Measurements from ENCODE around the gene SLC6A3. TPM values are rescaled to one million over a fixed set of nuclear protein-coding genes. Genes with fewer than 3 reads are reported as not detected.
A peak's percentile ranks its signal among the peaks of the same experiment; 100 is the strongest.

SLC6A3 gene
- total RNA-seq, 1 donor from 2014 or later = 0.10 TPM

DNA sequence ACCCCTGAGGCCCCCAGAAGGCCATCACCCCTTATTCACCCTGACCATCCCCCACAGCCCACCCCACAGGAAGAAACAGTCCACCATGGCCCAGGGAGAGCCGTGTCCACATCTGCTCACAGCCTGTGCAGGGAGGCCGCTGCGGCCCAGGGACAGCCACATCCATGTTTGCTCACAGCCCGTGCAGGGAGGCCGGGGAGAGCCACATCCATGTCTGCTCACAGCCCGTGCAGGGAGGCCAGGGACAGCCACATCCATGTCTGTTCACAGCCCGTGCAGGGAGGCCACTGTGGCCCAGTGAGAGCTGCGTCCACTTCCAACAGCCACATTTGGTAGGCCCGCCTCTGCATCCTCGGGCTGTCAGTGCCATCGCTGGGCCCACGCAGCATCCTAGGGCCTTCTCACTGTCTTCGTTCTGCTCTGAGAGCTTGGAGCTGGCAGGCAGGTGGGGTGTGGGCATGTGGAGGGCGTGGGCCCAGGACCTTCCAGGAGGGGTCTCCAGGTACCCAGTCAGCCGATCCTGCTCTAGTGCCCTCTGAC is 40.4 kb upstream of the SLC6A3 start:
- no peaks in the 10 kb centered on the region for H3K9me3 Mint-ChIP-seq (ENCODE audit: unreplicated experiment)
- no peak overlapping the region for H3K27ac Mint-ChIP-seq (ENCODE audit: unreplicated experiment)
- peaks cover 4% of the 10 kb centered on the region for H3K4me1 Mint-ChIP-seq (ENCODE audit: unreplicated experiment)
- no peak overlapping the region for H3K4me3 Mint-ChIP-seq (ENCODE audit: unreplicated experiment)
- TF ChIP-seq, protein P1, sequence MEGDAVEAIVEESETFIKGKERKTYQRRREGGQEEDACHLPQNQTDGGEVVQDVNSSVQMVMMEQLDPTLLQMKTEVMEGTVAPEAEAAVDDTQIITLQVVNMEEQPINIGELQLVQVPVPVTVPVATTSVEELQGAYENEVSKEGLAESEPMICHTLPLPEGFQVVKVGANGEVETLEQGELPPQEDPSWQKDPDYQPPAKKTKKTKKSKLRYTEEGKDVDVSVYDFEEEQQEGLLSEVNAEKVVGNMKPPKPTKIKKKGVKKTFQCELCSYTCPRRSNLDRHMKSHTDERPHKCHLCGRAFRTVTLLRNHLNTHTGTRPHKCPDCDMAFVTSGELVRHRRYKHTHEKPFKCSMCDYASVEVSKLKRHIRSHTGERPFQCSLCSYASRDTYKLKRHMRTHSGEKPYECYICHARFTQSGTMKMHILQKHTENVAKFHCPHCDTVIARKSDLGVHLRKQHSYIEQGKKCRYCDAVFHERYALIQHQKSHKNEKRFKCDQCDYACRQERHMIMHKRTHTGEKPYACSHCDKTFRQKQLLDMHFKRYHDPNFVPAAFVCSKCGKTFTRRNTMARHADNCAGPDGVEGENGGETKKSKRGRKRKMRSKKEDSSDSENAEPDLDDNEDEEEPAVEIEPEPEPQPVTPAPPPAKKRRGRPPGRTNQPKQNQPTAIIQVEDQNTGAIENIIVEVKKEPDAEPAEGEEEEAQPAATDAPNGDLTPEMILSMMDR (IDR thresholded peaks at IDR 0.05; ENCODE audit: unreplicated experiment) = no peak
- peaks cover 8% of the 10 kb centered on the region for H3K27me3 Mint-ChIP-seq (ENCODE audit: unreplicated experiment)
- no peak for DNase-seq (ENCODE audit: low spot score)
- H3K36me3 Mint-ChIP-seq (ENCODE audit: low read depth, unreplicated experiment) = peaks cover 27% of the 10 kb centered on the region

- H3K27ac Mint-ChIP-seq (ENCODE audit: unreplicated experiment) = no peak overlapping the region
- H3K4me3 Mint-ChIP-seq (ENCODE audit: unreplicated experiment) = no peak overlapping the region
- no peak for DNase-seq (ENCODE audit: low spot score)
- no peaks in the 10 kb centered on the region for H3K9me3 Mint-ChIP-seq (ENCODE audit: unreplicated experiment)
- peaks cover 4% of the 10 kb centered on the region for H3K4me1 Mint-ChIP-seq (ENCODE audit: unreplicated experiment)
- TF ChIP-seq, protein P1 (IDR thresholded peaks at IDR 0.05; ENCODE audit: unreplicated experiment) = no peak
- H3K27me3 Mint-ChIP-seq (ENCODE audit: unreplicated experiment) = peaks cover 12% of the 10 kb centered on the region
- peaks cover 24% of the 10 kb centered on the region for H3K36me3 Mint-ChIP-seq (ENCODE audit: low read depth, unreplicated experiment)
Observed at GRCh38 chr5:1484730-1485578, 39.7 kb upstream of the SLC6A3 start.

DNA sequence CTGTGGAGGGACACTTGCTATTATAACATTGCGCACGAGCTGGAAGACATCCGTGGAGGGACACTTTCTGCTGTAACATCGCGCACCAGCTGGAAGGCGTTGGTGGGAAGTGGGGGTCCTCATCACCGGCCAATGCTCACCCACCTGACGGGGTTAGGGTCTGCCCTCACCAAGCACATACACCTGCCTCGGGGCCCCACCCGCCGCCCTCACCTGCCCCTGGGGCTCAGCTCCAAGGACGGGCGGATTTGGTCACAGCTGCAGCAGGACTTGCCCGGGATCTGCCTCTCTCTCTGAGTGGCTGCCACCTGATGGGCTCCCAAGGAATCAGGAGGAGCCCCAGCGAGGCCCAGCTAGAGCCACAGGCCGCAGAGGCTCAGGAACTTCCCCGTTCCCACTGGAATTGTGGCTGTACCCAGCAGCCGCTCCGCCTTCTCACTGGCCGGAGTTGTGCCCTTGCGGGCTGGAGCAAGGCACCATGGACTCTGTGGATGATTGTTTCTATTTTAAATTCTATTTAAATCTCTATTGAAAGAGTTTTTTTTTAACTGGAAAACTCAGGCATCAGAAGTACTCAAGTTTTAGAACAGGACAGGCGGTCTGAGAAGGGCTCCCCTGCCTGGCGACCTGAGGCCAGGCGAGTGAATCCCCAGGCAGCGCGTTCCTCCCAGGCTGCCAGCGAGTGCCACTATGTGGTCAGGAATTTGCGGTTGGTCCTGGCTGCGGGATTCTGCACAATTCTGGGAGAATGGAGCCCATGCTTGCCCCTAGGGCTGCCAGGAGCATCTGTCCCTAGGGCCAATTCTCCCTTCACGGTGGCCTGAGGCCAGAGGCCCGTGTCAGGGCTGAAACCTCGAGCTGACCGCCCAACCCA is 38.9 kb upstream of the SLC6A3 start:
- Mint-ChIP-seq H3K4me3 (ENCODE audit: unreplicated experiment) (no peak overlapping the region), H3K36me3 (ENCODE audit: low read depth, unreplicated experiment) (peaks cover 21% of the 10 kb centered on the region), H3K9me3 (ENCODE audit: unreplicated experiment) (no peaks in the 10 kb centered on the region), H3K27me3 (ENCODE audit: unreplicated experiment) (peaks cover 12% of the 10 kb centered on the region), H3K27ac (ENCODE audit: unreplicated experiment) (no peak overlapping the region), H3K4me1 (ENCODE audit: unreplicated experiment) (peaks cover 4% of the 10 kb centered on the region)
- DNase-seq (ENCODE audit: low spot score) = no peak
- TF ChIP-seq, protein P1 (IDR thresholded peaks at IDR 0.05; ENCODE audit: unreplicated experiment) = no peak

GRCh38 chr5:1483064-1483463 is 37.8 kb upstream of the SLC6A3 start:
- H3K36me3 Mint-ChIP-seq (ENCODE audit: low read depth, unreplicated experiment) = peaks cover 17% of the 10 kb centered on the region
- peaks cover 12% of the 10 kb centered on the region for H3K27me3 Mint-ChIP-seq (ENCODE audit: unreplicated experiment)
- H3K27ac Mint-ChIP-seq (ENCODE audit: unreplicated experiment) = no peak overlapping the region
- no peak for DNase-seq (ENCODE audit: low spot score)
- H3K4me3 Mint-ChIP-seq (ENCODE audit: unreplicated experiment) = peak overlapping the region; percentile 72
- TF ChIP-seq, protein P1 (IDR thresholded peaks at IDR 0.05; ENCODE audit: unreplicated experiment) = no peak
- no peaks in the 10 kb centered on the region for H3K9me3 Mint-ChIP-seq (ENCODE audit: unreplicated experiment)
- H3K4me1 Mint-ChIP-seq (ENCODE audit: unreplicated experiment) = peaks cover 4% of the 10 kb centered on the region

All from endothelial cell (in vitro differentiated cells).